ENCODE measurements around the gene CALY.
"Not testable (repeated sequence)": the region's sequence is repeated elsewhere in the genome, so short reads cannot be mapped to it uniquely, and the experiment has no call there.

CALY gene

DNA sequence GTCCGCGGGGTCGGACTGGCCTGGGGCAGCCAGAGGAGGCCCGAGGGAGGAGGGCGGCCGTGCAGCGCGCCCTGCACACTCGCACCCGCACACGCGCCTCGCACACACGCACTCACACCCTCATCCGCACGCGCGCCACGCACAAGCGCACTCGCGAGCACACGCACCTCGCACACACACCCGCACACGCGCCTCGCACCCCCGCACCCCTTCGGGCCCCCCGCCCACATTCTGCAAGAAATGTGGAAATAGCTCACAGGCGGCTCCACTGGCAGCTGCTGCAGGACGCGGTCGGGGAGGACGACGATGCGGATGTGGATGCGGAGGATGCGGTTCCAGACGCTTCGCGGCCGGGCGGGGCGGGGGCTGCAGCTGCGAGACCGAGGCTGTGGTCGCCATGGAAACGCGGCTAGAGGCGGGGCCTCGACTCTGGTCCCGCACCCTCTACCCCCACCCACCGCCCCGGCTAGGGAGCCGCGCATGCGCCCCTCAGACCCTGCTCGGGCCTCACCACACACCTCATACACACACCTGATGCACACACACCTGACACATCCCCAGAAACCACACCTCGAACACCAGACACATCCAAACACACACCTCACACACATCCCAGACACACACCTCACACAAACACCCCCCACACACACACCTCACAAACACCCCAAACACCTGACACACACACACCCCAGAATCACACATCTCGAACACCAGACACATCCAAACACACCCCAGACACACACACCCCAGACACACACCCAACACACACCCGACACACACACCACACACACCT is at the start of gene CALY:
Gene CALY (minus strand): TSS at position 320 of the 793 bp plus-strand sequence. CDS start 7,907 bp downstream, outside the sequence.
- DNase-seq, result no peak

DNA sequence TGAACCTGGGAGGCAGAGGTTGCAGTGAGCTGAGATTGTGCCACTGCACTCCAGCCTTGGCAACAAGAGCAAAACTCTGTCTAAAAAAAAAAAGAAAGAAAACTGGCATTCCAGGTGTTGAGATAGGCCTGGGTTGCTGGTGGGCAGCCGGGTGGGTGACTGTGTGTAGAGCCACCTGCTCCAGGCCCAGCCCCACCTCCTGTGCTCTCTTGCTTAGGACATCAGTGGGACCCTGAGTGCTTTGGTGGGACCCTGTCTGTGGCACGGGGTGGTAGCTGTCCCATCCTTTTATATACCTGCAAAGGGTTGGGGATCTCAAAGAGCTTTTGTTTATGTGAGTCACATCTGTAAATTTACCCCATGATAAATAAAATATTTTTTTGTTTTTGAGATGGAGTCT is 48.5 kb upstream of the CALY start:
- no peak for DNase-seq

GRCh38 chr10:133384071-133384470 is 47.4 kb upstream of the CALY start:
- no peak for DNase-seq

DNA sequence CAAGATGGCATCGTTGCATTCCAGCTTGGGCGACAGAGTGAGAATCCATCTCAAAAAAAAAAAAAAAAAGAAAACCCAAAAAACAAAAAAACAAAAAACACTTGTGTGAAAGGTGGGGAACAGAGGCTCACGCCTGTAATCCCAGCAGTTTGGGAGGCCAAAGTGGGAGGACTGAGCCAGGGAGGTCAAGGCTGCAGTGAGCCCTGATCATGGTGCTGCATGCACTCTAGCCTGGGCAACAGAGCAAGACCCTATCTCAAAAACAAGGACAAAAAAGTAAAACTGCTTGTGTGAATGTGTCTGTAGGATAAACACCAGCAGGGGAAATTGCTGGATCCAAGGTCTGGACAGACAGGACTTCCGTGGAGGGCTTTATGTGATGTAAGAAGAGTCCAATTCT is 46.9 kb upstream of the CALY start:
- DNase-seq, result no peak

GRCh38 chr10:133381036-133381435 is 44.3 kb upstream of the CALY start:
- DNase-seq, result no peak

DNA sequence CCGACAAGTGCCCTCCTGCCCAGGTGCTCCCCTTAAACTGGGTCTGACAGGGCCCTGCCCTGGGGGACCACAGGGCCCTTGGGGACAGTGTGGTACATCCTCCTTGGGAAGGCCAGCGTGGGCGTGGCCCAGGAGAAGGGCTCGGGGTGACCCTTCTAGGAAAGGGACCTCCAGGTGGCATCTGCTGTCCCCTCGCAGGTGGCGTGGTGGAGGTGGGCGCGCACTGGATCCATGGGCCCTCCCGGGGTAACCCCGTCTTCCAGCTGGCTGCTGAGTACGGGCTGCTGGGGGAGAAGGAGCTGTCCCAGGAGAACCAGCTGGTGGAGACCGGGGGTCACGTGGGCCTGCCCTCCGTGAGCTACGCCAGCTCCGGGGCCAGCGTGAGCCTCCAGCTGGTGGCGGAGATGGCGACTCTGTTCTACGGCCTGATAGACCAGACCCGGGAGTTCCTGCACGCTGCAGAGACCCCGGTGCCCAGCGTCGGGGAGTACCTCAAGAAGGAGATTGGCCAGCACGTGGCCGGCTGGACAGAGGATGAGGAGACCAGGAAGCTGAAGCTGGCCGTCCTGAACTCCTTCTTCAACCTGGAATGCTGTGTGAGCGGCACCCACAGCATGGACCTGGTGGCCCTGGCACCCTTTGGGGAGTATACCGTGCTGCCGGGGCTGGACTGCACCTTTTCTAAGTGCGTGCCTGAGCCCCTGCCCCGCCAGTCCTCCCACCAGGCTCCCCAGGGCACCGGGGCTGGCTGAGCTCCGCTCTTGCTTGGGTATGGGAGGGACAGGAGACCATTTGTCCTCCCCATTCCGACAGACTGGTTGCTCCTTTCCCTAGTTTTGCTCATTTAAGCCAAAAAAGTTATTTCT is 43.3 kb upstream of the CALY start:
- no peak for DNase-seq

DNA sequence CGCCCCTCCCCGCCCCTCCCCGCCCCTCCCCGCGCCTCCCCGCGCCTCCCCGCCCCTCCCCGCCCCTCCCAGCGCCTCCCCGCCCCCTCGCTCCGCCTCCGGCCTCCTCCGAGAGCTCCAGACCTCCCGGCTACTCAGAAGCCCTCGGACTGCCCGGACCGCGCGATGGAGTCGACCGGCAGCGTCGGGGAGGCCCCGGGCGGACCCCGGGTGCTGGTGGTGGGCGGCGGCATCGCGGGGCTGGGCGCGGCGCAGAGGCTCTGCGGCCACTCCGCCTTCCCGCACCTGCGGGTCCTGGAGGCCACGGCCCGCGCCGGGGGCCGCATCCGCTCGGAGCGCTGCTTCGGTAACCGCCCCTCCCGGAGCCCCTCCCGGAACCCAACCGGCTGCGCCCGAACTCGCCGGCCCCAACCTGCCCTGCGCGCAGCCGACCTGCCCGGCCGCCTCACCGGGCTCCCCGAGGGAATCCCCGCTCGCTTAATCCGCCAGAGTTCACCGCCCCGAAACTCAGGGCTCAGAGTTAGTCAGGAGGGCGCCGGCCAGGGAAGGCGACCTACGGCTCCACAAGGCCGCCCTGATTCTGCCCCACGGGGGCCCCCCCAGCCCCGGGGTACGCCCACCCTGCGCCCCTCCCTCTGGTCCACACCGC is 42.6 kb upstream of the CALY start, which contains the start of gene PAOX:
Gene PAOX (plus strand): TSS at position 111 of the 649 bp plus-strand sequence. CDS start 55 bp downstream, at position 166.
- DNase-seq, result peak; percentile 44

GRCh38 chr10:133378251-133379096 is 41.8 kb upstream of the CALY start:
- peak; percentile 19 for DNase-seq

DNA sequence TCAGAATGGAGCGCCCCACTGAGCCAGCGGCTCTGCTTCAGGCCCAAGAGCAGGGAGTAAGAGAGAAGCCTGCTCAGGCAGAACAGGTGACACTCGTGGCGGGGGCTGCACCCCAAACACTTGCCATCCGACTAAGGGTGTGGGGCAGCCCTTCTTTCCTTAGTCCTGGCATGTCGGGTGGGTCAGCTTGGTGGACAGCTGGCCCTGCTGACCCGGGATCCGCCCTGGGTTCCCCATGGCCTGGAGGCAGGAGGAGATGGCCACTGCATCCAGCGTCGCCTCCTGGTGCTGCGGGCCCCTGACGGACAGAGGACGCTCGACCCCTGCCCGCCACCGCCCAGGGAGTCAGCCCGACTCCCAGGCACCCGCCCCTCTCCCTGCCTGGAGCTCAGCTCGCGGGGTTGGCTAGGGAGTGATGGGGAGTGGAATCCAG is 41.1 kb upstream of the CALY start:
- no peak for DNase-seq

GRCh38 chr10:133377025-133377817 is 40.5 kb upstream of the CALY start:
- DNase-seq, result no peak

GRCh38 chr10:133376183-133376582 is 39.5 kb upstream of the CALY start:
- not testable (repeated sequence) for DNase-seq

GRCh38 chr10:133375357-133376115 is 38.8 kb upstream of the CALY start:
- no peak for DNase-seq

GRCh38 chr10:133373174-133374090 is 36.7 kb upstream of the CALY start, which contains the start of gene ECHS1:
ECHS1 (minus strand) TSS chr10:133373354; CDS start chr10:133373333, 21 bp downstream.
- peak; percentile 94 for DNase-seq

DNA sequence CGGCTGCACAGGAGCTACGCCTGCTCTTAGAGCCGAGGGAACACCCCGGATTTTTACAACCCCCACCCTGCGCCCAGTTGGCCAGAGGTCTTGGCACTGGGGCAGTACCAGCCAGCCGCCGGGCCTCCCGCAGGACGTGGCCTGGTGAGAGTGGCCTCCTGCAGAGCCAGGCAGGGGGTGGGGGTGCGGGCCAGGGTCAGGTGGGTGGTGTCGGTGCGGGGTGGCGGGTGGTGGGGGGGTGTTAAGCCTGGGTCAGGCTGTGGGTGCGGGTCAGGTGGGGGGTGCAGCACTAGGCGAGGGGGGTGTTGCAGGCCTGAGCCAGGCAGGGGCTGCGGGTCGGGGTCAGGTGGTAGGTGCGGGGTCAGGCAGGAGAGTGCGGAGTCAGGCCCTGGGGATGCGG is 35.8 kb upstream of the CALY start:
- DNase-seq, result no peak

DNA sequence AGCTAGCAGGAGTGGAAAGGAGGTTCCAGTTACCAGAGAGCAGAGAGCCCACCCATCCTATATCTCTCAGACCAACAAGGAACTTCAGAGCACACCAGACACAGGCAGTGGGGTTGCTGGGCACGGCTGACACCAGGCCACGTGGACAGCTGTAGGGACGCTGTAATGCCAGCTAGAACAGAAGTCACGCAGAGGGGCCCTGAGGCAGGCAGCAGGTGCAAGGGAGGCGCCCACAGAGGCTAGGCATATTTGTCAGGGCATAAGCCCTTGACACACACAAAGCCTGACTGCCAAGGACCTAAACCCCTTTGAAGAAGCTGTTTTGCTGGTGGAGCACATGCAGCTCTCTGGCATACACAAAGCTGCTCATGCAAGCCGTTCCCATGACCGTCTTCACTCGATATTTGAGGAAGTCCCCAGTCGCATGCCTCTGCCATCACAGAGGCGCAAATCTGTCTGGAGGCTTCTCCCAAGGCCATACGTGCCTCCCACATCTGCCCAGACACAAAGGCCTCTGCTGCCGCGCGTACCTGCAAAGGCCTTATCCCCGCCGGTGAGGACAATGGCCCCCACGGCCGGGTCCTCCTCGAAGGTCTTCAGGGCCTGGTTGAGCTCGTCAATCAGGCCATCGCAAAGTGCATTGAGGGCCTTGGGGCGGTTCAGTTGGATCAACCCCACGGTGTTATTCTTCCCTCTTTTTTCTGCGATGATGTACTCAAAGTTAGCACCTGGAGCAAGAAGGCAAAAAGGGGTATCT is 33.5 kb upstream of the CALY start:
- no peak for DNase-seq

DNA sequence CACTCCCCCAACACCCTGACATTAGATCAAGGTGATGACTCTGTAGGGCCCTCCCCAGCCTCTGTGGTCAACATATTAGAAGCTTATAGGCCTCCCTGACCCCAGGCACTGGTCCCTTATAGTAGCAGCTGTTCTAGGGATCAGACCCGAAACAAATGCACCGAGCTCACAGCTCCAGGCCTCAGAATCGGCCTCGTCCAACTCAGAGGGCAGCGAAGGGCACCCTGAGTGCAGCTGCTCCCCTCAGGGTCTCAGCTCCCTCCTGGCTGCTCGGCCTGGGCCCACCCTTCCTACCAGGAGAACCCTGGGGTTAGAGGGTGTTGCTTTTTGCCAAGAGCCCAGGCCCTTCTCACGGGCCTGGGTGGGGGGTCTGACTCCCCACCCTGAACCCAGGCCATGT is 31.5 kb upstream of the CALY start:
- DNase-seq, result no peak

DNA sequence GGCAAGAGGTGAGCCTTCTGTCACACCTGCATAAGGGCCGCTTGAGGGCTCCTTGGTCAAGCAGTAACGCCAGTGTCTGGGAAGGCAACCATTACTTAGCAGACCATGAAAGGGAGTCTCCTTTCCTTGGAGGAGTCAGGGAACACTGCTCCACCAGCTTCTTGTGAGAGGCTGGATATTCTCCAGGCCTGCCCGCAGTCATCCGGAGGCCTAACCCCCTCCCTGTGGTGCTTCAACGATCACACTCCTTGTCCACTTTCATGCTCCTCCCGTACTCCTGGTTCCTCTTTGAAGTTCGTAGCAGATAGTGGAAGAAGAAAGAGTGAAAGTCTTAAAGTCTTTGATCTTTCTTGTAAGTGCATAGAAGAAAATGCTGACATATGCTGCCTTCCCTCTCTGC is 30.8 kb upstream of the CALY start:
- DNase-seq, result not testable (repeated sequence)

GRCh38 chr10:133366751-133367150 is 30.1 kb upstream of the CALY start:
- no peak for DNase-seq

DNA sequence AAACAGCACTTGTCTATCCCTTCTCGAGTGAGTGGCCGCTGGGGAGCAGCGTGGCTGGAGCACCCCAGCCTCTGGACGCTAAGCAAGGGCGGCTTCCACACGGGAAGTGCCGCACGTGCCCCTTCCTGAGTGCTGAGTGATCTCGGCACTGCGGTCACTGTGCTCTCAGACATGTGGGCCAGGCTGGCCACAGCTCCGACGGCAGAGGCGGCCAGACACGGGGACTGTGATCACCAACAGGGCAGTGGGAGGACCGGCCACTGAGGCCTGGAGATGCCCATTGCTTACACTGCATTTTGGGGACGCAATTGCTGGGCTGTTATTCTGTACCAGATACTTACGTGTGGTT is 29.4 kb upstream of the CALY start:
- DNase-seq, result no peak
